Measurements from ENCODE around the gene CA10.

DNA sequence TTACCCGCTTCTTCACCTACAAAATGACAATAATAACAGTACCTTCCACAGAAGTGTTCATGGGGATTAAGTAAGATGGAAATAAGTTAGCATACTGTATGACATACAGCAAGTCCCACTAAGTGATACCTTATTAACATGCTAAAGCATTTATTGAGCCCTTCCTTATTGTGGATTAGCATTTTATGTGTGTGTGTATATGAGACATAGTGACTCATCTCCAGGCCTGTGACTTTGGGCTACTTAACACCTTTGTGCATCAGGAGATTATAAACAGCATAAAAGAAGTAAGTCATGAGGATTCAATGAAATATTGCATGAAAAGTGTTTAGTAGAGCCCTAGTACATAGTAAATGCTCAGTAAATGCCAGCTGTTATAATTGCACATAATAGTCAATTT is 52.9 kb downstream of the CA10 start:
- TF ChIP-seq, protein P1, sequence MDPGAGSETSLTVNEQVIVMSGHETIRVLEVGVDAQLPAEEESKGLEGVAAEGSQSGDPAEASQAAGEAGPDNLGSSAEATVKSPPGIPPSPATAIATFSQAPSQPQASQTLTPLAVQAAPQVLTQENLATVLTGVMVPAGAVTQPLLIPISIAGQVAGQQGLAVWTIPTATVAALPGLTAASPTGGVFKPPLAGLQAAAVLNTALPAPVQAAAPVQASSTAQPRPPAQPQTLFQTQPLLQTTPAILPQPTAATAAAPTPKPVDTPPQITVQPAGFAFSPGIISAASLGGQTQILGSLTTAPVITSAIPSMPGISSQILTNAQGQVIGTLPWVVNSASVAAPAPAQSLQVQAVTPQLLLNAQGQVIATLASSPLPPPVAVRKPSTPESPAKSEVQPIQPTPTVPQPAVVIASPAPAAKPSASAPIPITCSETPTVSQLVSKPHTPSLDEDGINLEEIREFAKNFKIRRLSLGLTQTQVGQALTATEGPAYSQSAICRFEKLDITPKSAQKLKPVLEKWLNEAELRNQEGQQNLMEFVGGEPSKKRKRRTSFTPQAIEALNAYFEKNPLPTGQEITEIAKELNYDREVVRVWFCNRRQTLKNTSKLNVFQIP (CRISPR knock-in tag; IDR thresholded peaks at IDR 0.05; ENCODE audit: borderline replicate concordance, low read depth), result no peak
- TF ChIP-seq ISL1 (CRISPR knock-in tag; IDR thresholded peaks at IDR 0.05) (no peak), RARB (CRISPR knock-in tag; IDR thresholded peaks at IDR 0.05) (no peak), PPARA (CRISPR knock-in tag; IDR thresholded peaks at IDR 0.05; ENCODE audit: borderline replicate concordance) (no peak)
- TF ChIP-seq, protein P2, sequence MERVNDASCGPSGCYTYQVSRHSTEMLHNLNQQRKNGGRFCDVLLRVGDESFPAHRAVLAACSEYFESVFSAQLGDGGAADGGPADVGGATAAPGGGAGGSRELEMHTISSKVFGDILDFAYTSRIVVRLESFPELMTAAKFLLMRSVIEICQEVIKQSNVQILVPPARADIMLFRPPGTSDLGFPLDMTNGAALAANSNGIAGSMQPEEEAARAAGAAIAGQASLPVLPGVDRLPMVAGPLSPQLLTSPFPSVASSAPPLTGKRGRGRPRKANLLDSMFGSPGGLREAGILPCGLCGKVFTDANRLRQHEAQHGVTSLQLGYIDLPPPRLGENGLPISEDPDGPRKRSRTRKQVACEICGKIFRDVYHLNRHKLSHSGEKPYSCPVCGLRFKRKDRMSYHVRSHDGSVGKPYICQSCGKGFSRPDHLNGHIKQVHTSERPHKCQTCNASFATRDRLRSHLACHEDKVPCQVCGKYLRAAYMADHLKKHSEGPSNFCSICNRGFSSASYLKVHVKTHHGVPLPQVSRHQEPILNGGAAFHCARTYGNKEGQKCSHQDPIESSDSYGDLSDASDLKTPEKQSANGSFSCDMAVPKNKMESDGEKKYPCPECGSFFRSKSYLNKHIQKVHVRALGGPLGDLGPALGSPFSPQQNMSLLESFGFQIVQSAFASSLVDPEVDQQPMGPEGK (CRISPR knock-in tag; IDR thresholded peaks at IDR 0.05; ENCODE audit: borderline replicate concordance), result no peak
